ENCODE measurements around the gene TBX21. TPM values are rescaled to one million over a fixed set of nuclear protein-coding genes. Genes with fewer than 3 reads are reported as not detected.
A peak's percentile ranks its signal among the peaks of the same experiment; 100 is the strongest.

The TBX21 gene
- total RNA-seq, 1 donor from 2014 or later, result 0.25 TPM

DNA sequence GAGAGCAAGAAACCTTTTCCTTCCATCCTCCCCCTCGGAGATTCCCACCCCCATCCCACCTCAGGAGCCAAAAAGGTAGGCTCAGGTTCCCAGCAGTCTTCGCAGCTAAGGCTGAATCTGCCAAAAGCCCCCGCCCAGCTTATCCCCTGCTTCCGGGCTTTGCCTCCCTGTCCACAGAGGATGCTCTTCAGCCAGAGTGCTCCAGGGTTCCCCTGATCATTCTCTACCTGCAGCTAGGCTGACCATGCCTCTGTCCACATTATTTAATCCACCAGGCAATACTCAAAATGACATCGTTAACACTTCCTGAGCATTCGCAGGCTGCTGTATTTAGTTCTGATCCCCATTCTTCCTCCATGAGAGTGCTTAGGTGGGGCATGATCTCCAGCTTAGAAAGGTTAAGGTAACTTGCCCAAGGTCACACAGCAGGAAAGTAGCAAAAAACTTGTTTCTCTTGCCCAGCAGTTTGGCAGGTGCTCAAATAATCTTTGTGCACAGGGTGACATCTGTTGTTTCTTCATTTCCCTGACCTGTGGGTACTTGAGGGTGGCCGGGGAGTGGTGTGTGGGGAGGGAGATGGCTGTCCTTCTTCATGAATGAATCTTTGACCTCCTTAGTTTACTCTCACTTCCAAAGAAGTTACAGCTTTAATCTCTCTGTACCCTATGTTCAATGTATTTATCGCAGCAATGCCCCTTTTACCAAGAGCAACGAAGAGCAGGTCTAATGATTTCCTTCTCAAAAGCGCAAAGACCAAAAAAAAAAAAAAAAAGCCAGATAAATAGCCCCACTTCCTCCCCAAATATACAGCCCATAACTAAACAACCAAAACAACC lies 39.9 kb upstream of the TBX21 start:
- no peak for DNase-seq
- H3K27ac ChIP-seq (replicated peaks), result peak overlapping the region; percentile 89
- intact Hi-C loops (cut with micrococcal nuclease), result no loop called here
- H3K9me3 ChIP-seq (replicated peaks), result no peaks in the 10 kb centered on the region
- TF ChIP-seq, protein P1, sequence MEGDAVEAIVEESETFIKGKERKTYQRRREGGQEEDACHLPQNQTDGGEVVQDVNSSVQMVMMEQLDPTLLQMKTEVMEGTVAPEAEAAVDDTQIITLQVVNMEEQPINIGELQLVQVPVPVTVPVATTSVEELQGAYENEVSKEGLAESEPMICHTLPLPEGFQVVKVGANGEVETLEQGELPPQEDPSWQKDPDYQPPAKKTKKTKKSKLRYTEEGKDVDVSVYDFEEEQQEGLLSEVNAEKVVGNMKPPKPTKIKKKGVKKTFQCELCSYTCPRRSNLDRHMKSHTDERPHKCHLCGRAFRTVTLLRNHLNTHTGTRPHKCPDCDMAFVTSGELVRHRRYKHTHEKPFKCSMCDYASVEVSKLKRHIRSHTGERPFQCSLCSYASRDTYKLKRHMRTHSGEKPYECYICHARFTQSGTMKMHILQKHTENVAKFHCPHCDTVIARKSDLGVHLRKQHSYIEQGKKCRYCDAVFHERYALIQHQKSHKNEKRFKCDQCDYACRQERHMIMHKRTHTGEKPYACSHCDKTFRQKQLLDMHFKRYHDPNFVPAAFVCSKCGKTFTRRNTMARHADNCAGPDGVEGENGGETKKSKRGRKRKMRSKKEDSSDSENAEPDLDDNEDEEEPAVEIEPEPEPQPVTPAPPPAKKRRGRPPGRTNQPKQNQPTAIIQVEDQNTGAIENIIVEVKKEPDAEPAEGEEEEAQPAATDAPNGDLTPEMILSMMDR (IDR thresholded peaks at IDR 0.05; ENCODE audit: borderline replicate concordance), result no peak
- H3K36me3 ChIP-seq, result peaks cover 3% of the 10 kb centered on the region
- peaks cover 38% of the 10 kb centered on the region for H3K4me1 ChIP-seq
- peak overlapping the region; percentile 99 for H3K4me3 ChIP-seq
- no peaks in the 10 kb centered on the region for H3K27me3 ChIP-seq (ENCODE audit: low read depth)

DNA sequence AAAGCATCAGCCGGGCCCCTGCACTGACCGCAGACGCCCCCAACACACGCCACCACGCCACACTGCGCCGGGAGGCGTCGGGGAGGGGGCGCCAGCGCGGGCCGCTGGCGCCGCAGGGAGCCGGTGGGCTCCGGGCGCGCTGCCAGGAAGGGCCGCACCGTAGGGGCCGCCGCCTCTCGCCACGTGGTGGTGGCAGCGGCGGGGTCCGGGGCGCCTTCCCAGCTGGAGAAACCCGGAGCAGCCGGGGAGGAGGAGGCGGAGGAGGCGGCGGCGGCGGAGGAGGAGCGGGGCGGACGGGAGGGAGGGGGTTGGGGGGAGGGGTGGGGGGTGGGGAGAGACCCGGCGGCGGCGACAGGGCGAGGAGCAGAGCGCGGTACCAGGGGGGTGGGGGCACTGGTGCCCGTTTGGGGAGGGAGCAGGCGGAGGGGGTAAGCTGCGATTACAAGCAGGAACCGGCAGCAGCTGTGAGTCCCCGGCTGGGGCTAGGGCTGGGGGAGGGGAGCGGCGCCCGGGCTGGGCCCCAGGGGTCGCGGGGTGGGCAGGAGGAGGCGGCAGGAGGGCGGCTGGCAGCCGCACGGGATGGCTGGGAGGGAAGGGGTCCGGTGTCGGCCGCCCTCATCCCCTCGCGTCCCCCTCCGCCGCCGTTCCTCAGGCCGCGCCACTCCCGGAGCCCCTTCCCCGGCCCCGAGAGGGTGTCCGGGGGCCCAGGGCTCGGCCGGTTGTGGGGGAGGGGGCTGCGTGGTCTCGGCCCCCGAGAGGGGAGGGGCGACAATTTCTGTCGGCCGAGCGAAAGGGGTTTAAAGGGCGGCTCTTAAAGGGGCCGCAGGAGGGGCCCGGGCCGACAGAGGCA lies 39.1 kb upstream of the TBX21 start, which contains the start of gene TBKBP1:
TSS of gene TBKBP1 (plus strand) at position 431 of the 850 bp plus-strand sequence. CDS start 1,952 bp downstream, outside the sequence.
- H3K27ac ChIP-seq (replicated peaks), result peak within 1 kb of the TSS; percentile 89
- peak within 1 kb of the TSS; percentile 99 for H3K4me3 ChIP-seq
- no peaks in the 10 kb centered on the region for H3K9me3 ChIP-seq (replicated peaks)
- H3K36me3 ChIP-seq, result peaks cover 3% of the 10 kb centered on the region
- peak; percentile 47 for DNase-seq
- intact Hi-C loops (cut with micrococcal nuclease), result no loop called here
- TF ChIP-seq, protein P1 (IDR thresholded peaks at IDR 0.05; ENCODE audit: borderline replicate concordance), result no peak
- H3K27me3 ChIP-seq (ENCODE audit: low read depth), result no peaks in the 10 kb centered on the region
- H3K4me1 ChIP-seq, result peaks cover 38% of the 10 kb centered on the region

GRCh38 chr17:47694581-47695428 lies 38.2 kb upstream of the TBX21 start:
- peak; percentile 71 for DNase-seq
- Histone ChIP-seq H3K27ac (replicated peaks) (peak overlapping the region; percentile 89), H3K36me3 (peaks cover 12% of the 10 kb centered on the region), H3K27me3 (ENCODE audit: low read depth) (no peaks in the 10 kb centered on the region), H3K9me3 (replicated peaks) (no peaks in the 10 kb centered on the region), H3K4me1 (peaks cover 43% of the 10 kb centered on the region), H3K4me3 (peak overlapping the region; percentile 99)
- TF ChIP-seq, protein P1 (IDR thresholded peaks at IDR 0.05; ENCODE audit: borderline replicate concordance), result no peak
- intact Hi-C loops (cut with micrococcal nuclease), result no loop called here

DNA sequence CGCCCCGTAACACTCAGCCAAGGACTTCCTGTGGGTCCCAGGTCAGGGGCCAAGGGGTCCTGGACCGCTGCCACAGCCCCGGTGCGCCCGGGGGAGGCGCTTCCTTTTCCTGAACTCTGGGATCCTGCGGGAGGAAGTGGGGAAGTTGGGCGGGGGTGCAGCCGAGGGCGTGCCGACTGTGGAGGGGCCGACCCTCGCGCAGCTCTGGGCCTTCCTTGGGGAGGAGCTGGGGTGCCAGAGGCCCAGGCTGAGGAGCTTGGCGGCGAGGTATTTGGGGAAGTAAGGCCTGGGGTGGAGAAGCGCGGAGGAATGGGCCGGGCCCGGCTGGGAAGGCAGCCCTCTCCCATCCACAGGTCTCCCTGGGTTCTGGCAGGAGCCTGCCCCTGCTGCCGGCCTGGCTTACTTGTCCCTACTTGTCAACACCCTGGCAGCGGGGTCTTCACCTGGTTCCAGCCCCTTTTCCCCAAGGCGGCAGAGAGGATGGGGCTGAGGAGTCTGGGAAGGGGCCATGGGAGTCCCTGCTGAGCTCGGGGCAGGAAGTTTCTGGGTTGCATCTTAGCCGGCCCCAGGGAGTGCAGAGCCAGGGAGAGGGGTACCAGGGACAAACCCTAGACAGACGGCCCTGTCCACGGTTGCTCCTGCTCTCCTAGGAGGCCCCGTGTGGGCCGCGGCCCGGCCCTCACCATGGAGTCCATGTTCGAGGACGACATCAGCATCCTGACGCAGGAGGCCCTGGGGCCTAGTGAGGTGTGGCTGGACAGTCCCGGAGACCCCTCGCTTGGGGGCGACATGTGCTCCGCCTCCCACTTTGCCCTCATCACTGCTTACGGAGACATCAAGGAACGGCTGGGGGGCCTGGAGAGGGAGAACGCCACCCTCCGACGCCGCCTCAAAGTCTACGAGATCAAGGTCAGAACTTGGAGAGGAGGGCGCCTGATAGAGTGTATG lies 37.3 kb upstream of the TBX21 start:
- peak; percentile 75 for DNase-seq
- H3K27ac ChIP-seq (replicated peaks), result peak overlapping the region; percentile 89
- intact Hi-C loops (cut with micrococcal nuclease), result no loop called here
- no peaks in the 10 kb centered on the region for H3K9me3 ChIP-seq (replicated peaks)
- TF ChIP-seq, protein P1 (IDR thresholded peaks at IDR 0.05; ENCODE audit: borderline replicate concordance), result no peak
- H3K36me3 ChIP-seq, result peaks cover 20% of the 10 kb centered on the region
- H3K4me3 ChIP-seq, result peak overlapping the region; percentile 99
- no peaks in the 10 kb centered on the region for H3K27me3 ChIP-seq (ENCODE audit: low read depth)
- peaks cover 43% of the 10 kb centered on the region for H3K4me1 ChIP-seq

Measured in left ventricle myocardium inferior (tissue), 1 donor.